Measurements from ENCODE around the gene TMEM63C. TPM values are rescaled to one million over a fixed set of nuclear protein-coding genes. Genes with fewer than 3 reads are reported as not detected.

The TMEM63C gene
- total RNA-seq, 1 donor from 2014 or later = 1.5 TPM

- H3K27me3 Mint-ChIP-seq = no peaks in the 10 kb centered on the region
- ATAC-seq (ENCODE audit: low read depth) (no peak), DNase-seq (no peak)
- no peak for TF ChIP-seq CTCF (IDR thresholded peaks at IDR 0.05)
- H3K4me1 Mint-ChIP-seq = no peaks in the 10 kb centered on the region
- intact Hi-C loops (cut with micrococcal nuclease) = no loop called here
- ChIA-PET POLR2A (no interaction called here), CTCF (interaction anchor here (2.6 kb wide), 1 partner anchor 31 kb away, joined by 7 read pairs; no protein-coding TSS in a partner anchor)
- no peak overlapping the region for H3K27ac Mint-ChIP-seq
- no peaks in the 10 kb centered on the region for H3K9me3 Mint-ChIP-seq
- H3K36me3 Mint-ChIP-seq (ENCODE audit: low read depth) = peaks cover 61% of the 10 kb centered on the region
- no peak overlapping the region for H3K4me3 Mint-ChIP-seq
Measured at GRCh38 chr14:77284466-77284865, 102.9 kb downstream of the TMEM63C start.

DNA sequence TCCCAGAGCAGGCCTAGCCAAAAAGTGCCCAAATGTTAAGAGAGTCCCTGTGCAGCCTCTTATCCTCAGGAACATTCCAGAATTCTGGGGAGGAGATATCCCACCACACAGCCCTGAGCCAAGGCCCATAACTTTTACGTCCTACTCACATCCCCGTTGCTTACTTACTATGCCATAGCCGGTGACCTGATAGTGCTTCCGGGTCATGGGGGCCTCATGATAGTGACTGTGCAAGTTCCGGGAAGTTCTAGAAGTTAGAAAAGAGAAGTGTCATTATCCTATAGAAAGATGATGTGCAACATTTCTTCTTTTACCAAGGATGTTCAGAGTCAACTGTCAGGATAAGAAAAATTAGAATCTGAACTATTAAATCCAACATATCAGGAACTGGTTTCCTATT is 105.0 kb downstream of the TMEM63C start:
- intact Hi-C loops (cut with micrococcal nuclease) = no loop called here
- POLR2A ChIA-PET = no interaction called here
- Mint-ChIP-seq H3K9me3 (no peaks in the 10 kb centered on the region), H3K27me3 (no peaks in the 10 kb centered on the region), H3K27ac (no peak overlapping the region), H3K36me3 (ENCODE audit: low read depth) (peaks cover 58% of the 10 kb centered on the region), H3K4me1 (no peaks in the 10 kb centered on the region), H3K4me3 (no peak overlapping the region)
- ATAC-seq (ENCODE audit: low read depth) (no peak), DNase-seq (no peak)
- CTCF ChIA-PET = no interaction called here
- no peak for TF ChIP-seq CTCF (IDR thresholded peaks at IDR 0.05)

GRCh38 chr14:77290705-77291104 is 109.1 kb downstream of the TMEM63C start:
- no peak for DNase-seq
- TF ChIP-seq CTCF (IDR thresholded peaks at IDR 0.05) = no peak
- POLR2A ChIA-PET = no interaction called here
- no peaks in the 10 kb centered on the region for H3K9me3 Mint-ChIP-seq
- peaks cover 54% of the 10 kb centered on the region for H3K36me3 Mint-ChIP-seq (ENCODE audit: low read depth)
- CTCF ChIA-PET = no interaction called here
- H3K27me3 Mint-ChIP-seq = no peaks in the 10 kb centered on the region
- intact Hi-C loops (cut with micrococcal nuclease) = no loop called here
- H3K4me3 Mint-ChIP-seq = no peak overlapping the region
- no peaks in the 10 kb centered on the region for H3K4me1 Mint-ChIP-seq
- no peak overlapping the region for H3K27ac Mint-ChIP-seq
- no peak for ATAC-seq (ENCODE audit: low read depth)

DNA sequence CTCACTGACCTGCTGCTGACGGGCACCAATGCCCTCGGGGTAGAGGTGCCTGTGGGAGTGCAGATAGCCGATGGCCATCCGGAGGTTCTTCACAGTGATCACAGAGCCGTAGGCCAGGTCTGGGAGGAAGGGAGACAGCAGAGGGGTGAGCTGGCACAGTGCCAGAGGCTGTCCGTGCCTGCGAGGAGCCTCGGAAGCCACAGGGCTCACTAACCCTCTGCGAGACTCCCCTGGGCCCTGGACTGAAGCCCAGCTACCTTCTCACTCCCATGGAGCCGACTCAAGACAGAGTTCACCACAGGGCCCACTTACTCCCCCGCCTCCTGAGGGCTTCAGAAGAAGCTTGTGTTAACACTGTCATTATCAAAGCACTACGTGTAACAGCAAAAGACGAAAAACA is 114.6 kb downstream of the TMEM63C start:
- H3K4me1 Mint-ChIP-seq = no peaks in the 10 kb centered on the region
- intact Hi-C loops (cut with micrococcal nuclease) = no loop called here
- no peaks in the 10 kb centered on the region for H3K27me3 Mint-ChIP-seq
- H3K36me3 Mint-ChIP-seq (ENCODE audit: low read depth) = peaks cover 55% of the 10 kb centered on the region
- TF ChIP-seq CTCF (IDR thresholded peaks at IDR 0.05) = no peak
- POLR2A ChIA-PET = no interaction called here
- H3K4me3 Mint-ChIP-seq = no peak overlapping the region
- H3K27ac Mint-ChIP-seq = no peak overlapping the region
- CTCF ChIA-PET = no interaction called here
- no peak for DNase-seq
- no peak for ATAC-seq (ENCODE audit: low read depth)
- no peaks in the 10 kb centered on the region for H3K9me3 Mint-ChIP-seq

GRCh38 chr14:77296906-77297305 is 115.3 kb downstream of the TMEM63C start:
- ChIA-PET POLR2A (no interaction called here), CTCF (no interaction called here)
- no peak for TF ChIP-seq CTCF (IDR thresholded peaks at IDR 0.05)
- ATAC-seq (ENCODE audit: low read depth) (no peak), DNase-seq (no peak)
- Mint-ChIP-seq H3K4me1 (no peaks in the 10 kb centered on the region), H3K9me3 (no peaks in the 10 kb centered on the region), H3K36me3 (ENCODE audit: low read depth) (peaks cover 55% of the 10 kb centered on the region), H3K4me3 (no peak overlapping the region), H3K27ac (no peak overlapping the region), H3K27me3 (no peaks in the 10 kb centered on the region)
- intact Hi-C loops (cut with micrococcal nuclease) = no loop called here

Data from activated B cell treated with CpG ODN at 0.5 μM for 24 hours (primary cell).